Activated gamma-delta T cell treated with Interleukin-2 at 50 U/mL for 16 hours (primary cell): ENCODE measurements around the gene FXYD2.
"Not testable (repeated sequence)": the region's sequence is repeated elsewhere in the genome, so short reads cannot be mapped to it uniquely, and the experiment has no call there.

Experiments used
- DNase-seq: peaks from one replicate; pipeline ENCODE4 v3.0.0-alpha.2; 2020

FXYD2 gene

GRCh38 chr11:117819096-117820040 is 5.2 kb downstream of the FXYD2 start:
- DNase-seq = no peak

DNA sequence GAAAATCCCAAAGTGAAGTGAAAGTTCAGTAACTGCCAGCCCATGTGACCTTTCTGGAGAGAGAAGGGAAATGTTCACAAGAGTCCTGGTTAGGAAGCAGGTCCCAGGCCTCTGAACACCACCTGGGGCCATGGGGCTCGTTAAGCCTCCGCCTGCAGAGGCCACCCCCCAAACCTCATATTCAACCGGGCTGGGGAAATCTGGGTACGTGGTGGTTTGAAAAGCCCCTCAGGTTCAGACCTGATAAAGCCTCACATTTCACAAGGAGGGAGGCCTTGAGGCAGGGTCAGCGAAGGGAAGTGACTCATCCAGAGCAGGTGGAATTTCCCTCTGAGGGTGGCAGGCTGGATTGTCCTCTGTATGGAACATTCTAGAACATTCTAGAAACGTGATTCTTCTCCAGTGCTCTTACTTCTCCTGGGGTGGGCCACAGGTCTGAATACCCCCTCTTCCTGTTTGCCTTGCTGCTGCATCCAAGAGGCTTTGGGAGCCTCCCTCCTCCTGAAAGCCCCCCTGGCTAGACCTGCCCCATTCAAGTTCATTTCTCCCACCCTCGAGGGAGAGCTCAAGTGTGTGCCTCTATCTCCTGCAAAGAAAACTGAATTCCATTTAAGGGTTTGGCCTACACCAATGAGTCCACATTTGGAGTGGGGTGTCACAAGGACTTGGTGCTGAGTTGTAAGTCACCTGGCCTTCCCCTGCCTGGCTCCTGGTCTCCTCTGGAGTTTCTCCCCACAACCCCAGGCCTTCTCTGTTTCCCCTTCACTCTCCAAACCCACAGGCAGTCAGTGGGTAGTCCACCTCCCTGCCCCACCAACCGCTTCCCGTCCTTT is 6.3 kb downstream of the FXYD2 start:
- DNase-seq = no peak

DNA sequence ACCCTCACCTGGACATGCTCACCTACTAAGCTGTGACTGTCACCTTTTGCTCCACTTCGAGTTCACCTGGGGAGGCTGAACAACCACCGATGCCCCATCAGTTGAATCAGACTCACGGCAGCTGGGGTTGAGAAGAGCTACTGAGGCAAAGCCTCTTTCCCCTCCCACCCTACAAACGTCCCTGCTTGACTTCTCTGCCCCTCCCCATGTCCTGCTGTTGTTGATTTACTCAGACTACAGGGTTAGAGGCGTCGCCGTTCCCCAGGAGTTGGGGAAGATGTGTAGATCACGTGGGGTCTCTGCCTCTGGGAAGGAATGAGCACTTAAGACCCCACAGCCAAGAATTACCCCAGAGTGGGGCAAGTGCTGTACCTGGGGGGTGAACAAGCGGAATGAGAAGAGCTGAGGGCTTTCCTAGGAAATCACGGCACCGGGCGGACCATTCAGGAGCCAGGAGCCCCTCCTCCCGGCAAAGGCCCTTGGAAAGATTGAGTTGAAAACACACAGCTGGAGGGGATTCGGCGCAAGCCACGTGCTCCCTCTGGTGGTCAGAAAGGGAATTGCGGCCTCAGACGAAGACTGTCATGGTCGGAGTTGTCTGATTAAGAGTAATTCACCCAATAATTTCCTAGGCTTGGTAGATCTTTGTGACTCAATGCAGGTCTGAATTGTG is 7.0 kb downstream of the FXYD2 start:
- peak; percentile 84 for DNase-seq

- no peak for DNase-seq
These were observed 7.6 kb downstream of the FXYD2 start for GRCh38 chr11:117816846-117817367.

GRCh38 chr11:117816151-117816741 is 8.3 kb downstream of the FXYD2 start:
- DNase-seq = no peak

- peak; percentile 54 for DNase-seq
These were observed 9.2 kb downstream of the FXYD2 start for GRCh38 chr11:117815262-117815803.

DNA sequence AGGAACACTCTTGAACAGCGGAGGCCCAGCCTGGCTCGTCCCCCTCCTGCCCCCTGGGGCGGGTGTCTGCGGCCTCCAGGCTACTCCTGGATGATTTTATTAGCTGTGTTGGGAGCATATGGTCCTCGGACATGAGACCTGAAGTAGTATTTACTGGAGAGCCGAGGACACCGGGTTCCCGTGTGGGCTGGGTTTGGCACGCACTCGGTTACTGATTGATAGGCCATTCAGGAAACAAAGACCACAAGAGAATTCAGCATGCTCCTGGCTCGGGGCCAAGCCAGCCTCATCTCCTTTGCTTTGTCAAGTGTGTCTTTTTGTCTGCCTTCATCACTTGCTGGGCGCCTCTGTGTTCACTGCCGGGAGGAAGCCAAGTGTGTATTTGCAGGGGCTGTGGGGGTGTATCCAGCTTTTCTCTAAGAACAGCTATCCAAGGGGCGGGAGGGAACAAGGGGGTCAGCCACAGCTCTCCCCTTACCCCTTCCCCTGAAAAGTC is 9.7 kb downstream of the FXYD2 start:
- DNase-seq = peak; percentile 88

DNA sequence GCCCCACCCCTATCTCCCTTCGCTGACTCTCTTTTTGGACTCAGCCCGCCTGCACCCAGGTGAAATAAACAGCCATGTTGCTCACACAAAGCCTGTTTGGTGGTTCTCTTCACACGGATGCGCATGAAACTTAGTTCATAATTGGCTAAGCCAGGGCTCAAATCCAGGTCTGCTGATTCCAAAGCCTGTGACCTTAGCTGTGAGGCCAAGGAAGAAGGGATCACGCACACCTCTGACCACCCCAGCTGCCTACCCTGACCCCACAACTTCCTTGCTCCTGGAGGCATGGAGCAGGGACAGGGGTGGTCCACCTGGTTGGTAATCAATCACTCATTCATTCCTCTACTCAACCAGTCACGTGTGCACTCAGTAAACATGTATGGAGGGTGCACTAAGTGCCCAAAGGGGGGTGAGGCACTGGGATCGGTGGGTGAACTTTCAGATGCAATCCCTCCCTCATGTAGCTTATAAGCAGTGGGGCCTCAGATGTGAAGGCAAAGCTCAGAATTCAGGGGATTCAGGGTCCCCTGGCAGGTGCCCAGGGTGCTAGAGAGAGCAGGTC is 10.3 kb downstream of the FXYD2 start:
- DNase-seq = no peak

DNA sequence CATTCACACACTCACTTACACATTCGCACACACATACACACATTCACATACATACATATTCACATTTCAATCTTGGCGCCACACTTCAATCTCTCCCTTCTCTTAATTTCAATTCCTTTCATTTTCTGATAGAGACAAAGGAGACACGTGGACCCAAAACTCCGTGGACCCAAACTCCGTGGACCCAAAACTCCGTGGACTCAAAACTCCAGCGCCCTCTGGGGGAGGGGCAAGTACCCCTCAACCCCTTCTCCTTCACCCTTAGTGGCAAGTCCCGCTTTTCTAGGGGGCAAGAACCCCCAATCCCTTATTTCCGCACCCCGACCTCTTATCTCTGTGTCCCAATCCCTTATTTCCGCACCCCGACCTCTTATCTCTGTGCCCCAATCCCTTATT is 14.5 kb downstream of the FXYD2 start:
- DNase-seq = not testable (repeated sequence)

DNA sequence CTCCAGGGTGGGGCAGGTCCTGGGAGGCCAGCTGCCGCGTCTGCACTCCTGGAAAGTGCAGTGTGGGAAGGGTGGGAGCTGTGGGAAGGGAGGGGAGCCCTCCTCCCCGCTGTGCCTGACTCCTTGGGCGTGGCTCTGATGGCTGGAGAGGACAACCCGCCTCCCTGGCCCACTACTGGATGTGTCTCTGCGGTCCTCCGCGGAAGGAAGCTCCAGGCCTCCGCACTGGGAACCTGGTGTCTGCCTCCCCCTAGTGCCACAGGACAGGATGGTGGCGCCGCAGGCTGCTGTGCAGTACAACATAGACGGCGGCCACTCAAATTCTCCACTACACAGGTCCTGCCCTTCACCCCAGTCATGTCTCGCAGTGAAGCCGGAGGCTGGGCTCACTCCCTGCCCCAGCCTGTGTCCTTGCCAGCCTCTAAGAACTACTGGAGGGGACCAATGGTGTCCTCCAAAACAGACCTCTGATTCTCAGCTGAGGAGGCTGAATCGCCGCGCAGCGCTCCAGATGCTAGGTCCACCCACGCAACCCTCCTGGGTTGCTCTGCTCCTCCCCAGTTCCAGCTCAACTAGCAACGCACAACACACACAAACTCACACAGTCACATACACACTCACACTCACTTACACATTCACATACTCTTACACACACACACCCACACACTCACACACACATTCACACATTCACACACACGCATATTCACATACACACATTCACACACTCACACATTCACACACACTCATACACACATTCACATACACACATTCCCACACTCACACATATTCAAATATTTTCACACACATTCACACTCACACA is 15.1 kb downstream of the FXYD2 start:
- DNase-seq = no peak

DNA sequence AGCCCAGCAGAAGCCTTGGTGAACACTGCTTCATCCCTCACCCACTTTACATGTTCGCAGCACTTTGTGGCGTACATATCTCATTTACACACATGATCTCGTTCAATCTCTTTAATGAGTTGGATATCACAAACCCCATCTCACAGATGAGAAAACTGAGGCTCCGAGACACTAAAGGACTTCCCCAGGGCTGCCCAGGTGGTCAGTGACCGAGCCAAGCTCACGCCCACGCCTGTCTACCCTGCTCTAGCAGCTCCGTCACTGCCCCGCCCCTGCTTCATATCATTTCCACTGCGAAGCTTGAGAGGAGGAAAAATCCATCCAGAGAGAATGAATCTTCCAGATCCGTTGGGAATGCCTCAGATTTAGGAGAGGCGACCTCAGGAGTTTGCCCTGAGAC is 15.8 kb downstream of the FXYD2 start:
- DNase-seq = no peak

DNA sequence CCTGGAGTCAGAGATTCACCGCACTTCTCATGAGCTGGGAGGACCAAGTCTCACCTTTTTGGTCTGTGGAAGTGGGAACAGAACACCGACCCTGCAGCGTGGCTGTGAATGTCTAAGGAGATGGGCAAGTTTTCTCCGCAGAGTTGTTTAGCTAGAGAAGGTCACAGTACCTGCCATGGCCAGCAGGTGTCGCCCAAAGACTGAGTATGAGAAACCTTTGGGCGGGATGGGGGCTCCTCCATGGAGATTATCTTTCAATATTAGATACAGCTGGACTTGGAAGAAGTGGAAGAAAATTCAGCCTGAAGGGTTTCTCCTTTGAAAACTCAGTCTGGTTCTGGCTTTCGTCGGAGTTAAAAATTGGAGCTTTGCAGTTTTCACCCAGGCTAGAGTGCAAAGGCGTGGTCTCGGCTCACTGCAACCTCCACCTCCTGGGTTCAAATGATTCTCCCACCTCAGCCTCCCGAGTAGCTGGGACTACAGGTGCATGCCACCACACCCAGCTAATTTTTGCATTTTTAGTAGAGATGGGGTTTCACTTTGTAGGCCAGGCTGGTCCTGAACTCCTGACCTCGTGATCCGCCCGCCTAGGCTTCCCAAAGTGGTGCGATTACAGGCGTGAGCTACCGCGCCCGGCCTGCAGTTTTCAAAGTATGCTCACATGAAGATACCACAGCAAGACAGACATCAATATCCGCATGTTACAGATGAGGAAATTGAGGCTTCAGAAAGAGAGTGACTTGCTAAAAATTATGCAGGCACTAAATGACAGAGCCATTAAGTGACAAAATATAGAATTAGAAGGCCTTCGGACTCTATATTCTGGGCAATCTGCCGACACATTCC is 16.8 kb downstream of the FXYD2 start:
- DNase-seq = peak; percentile 66

DNA sequence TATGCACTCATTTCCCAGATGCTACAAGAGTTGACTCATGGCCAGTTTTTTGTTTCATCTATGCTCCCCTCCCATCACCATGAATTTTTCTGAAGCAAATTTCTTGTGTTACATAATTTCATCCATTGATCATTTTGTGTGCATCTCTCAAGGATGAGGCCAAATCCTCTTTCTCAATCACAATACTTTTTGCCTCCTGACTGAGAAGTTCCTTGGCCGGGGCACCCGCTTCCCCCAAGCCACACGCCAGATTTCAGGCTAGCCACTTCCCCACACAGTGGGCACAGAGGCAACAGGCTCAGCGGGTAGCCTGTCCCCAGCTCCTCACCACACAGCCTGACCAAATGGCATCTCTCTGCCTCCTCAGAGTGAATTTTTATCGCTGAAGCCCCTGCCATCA is 17.7 kb downstream of the FXYD2 start:
- DNase-seq = no peak

DNA sequence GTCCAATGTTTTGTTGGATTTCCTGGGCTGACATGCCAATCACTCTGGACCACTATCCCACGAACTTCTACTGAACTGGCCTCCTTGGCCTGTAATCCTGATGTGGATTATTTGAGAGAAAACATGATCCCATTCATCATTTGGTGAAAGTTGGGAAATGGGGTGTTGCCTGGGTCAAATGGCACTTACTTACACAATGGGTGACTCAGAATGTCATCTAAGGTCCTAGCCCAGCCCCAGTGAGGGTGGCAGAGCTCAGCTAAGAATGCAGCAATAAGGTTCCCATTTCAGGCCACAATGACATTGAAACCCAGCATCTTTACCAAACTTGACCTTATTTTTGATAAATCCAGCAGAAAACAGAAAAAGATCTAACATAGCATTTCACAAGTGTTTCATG is 19.5 kb downstream of the FXYD2 start:
- DNase-seq = no peak

DNA sequence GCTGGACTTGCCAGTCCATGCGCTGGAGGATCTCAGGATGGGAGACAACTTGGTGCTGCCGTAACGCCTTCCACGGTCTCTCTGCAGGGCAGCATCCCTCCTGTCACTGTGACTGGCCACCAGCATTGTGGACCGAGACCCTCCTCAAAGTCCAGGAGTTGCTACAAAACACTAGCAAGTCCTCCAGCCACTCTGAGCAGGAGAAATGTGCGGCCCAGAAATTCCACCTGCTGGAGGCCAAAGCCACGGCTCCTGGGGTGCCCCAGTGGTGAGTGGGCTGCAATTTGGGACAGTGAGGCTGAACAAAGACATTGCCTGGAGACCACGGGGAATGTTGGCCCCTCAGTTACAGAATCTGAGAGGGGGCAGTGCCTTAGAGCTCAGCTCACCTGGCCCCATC is 20.6 kb downstream of the FXYD2 start:
- DNase-seq = no peak

DNA sequence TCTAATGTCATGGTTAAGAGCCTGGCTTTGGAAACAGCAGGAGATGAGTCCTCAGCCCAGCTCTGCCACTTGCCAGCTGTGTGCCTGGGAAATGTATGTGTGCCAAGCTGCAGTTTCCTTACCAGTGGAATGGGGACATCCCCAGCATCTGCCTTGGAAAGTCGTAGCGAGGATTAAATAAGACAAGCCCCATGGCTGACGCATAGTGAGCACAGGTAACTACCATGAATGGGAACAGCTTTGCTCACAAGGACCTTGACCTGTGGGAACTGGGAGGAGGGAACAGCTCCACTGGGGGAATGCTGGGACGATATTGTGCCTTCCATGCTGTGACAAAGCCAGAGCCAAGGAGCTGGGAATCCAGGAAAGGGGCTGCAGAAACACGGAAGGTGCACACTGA is 24.9 kb downstream of the FXYD2 start:
- no peak for DNase-seq

DNA sequence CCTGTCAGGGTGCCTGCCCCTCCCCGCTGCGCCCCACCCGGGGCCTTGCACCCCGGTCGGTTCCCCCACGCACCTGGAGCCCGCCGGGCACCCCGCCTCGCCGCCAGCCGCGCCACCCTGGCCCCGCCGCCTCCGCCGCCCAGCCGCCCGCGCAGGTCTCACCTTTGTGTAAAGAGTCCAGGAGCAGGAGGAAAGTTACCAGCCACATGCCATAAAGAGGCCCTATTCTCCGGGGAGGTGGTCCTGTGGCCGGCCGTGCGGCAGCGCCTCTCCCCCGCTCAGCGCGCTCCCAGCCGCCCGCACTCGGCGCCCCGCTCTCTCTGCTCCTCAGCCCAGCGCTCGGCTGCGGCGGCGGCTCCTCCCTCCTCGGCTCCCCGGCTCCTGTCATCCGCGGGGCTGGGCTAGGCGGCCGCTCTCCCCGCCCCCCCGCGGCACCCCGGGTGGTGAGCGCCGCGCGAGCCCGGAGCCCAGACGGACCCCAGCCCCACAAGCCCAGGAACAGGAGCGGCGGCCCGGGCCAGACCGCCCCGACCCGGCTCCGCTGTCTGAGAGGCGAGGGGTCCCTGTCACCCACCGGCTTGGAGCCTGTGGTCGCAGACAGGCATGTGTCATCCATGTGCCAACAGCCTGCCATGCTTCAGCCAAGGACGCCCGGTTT is 27.5 kb downstream of the FXYD2 start, which contains the start of gene DSCAML1:
DSCAML1 (minus strand) TSS at position 345 of the 658 bp plus-strand sequence; CDS start at position 208, 137 bp downstream.
- DNase-seq = peak; percentile 30

DNA sequence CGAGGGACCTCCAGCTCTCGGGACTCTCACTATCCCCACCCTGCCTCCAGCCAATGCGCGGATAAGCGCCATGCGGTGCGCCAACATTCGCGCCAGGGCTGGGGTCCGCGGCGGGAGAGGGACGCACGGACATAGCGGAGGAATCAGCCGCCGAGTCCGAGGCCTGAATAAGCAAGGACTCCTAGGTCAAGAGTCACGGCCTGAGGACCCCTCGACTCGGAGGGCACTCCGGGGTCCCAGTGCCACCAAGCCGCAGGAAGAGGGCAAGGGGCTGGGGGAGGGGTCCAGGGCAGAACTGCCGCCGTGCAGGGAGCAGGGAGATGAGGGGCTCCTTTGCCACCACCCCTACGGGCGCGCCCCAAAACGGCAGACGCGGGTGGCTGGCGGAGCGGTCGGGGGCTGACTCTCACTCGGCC is 28.1 kb downstream of the FXYD2 start:
- no peak for DNase-seq
